ENCODE data around the gene GNB1. TPM values are rescaled to one million over a fixed set of nuclear protein-coding genes. Genes with fewer than 3 reads are reported as not detected.

The GNB1 gene
- total RNA-seq, 1 experiment from 2014 or later = 339 TPM

DNA sequence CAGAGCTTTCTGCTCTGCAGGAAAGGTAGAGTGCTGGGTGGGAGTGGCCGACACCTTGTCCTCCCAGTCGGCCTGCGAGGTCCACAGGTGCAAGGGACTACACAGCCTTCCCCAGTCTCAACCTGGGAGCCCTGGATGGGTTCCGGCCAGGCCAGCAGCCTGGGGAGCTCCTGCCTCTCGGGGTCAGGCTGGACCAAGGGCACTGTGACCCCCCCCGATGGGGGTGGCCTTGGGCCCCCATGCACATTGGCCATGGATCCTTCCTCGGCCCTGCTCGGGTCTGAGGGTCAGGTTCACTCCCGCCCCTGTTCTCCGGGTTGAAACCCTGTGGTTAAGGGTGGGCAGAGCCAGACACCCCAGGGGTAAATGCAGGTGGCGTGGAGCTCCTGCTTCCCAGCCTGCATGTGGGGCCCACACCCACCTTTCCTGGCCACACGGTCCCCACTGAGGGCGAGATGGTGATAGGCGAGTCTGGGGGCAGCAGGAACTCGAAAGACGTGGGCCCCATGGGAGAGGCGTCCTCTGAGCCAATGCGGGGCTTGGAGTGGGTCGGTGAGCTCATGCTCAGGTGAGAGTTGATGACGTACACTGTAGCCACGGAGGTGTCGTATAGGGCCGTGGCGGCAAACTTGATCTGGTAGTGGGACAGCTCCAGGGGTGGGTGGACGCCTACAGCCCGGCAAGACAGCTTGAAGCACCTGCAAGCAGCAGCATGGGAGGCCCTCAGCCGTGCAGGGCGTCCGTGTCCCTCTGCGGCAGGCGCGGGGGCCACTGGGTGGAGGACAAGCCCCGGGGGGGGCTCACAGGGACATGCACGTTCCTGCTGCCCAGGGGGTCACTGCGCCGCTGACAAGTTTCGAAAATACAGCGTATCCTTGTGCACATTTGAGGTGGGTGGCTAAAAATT lies 39.0 kb upstream of the GNB1 start:
- peaks cover 18% of the 10 kb centered on the region for H3K9me3 Mint-ChIP-seq
- H3K27me3 Mint-ChIP-seq (ENCODE audit: low read depth) = no peaks in the 10 kb centered on the region
- TF ChIP-seq, protein P1, sequence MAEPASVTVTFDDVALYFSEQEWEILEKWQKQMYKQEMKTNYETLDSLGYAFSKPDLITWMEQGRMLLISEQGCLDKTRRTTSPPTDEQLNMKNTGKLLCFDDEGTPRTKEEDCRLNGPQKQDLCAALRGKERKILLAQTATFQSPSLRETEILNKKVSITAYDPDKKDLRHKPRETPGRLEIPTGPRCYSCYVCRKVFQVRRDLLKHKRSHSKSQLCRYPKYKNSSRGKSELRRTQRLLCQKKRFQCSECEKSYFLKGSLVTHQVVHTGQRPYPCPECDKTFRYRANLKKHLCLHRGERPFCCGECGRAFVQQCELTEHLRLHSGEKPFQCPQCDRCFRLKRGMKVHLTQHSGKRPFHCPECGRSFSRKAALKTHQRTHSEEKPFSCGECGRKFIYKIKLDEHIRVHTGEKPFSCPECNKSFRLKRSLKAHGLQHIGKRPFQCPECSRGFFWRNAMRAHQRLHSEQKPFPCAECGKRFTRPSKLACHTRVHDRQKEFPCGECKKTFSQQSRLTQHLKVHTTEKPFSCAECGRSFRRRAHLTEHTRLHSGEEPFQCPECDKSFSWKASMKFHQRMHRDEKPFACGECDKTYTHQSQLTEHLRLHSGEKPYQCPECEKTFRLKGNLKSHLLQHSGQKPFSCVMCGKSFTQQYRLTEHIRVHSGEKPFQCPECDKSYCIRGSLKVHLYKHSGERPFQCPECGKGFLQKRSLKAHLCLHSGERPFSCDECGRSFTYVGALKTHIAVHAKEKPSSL (CRISPR knock-in tag; conservative IDR thresholded peaks at IDR 0.05) = no peak
- TF ChIP-seq, protein P2, sequence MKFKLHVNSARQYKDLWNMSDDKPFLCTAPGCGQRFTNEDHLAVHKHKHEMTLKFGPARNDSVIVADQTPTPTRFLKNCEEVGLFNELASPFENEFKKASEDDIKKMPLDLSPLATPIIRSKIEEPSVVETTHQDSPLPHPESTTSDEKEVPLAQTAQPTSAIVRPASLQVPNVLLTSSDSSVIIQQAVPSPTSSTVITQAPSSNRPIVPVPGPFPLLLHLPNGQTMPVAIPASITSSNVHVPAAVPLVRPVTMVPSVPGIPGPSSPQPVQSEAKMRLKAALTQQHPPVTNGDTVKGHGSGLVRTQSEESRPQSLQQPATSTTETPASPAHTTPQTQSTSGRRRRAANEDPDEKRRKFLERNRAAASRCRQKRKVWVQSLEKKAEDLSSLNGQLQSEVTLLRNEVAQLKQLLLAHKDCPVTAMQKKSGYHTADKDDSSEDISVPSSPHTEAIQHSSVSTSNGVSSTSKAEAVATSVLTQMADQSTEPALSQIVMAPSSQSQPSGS (CRISPR knock-in tag; IDR thresholded peaks at IDR 0.05; ENCODE audit: borderline replicate concordance, low read depth) = peak; percentile 43; the same call in 1 of the 2 replicates
- POLR2A ChIA-PET = no interaction called here
- DNase-seq (ENCODE audit: low spot score) (no peak), ATAC-seq (no peak)
- CTCF ChIA-PET = interaction anchor here (1.5 kb wide), 1 partner anchor 21 kb away, joined by 5 read pairs; no protein-coding TSS in a partner anchor
- no peak overlapping the region for H3K4me3 Mint-ChIP-seq
- H3K36me3 Mint-ChIP-seq = peaks cover 5% of the 10 kb centered on the region; the same call in 1 of the 2 replicates
- H3K27ac Mint-ChIP-seq = no peak overlapping the region
- no peaks in the 10 kb centered on the region for H3K4me1 Mint-ChIP-seq

DNA sequence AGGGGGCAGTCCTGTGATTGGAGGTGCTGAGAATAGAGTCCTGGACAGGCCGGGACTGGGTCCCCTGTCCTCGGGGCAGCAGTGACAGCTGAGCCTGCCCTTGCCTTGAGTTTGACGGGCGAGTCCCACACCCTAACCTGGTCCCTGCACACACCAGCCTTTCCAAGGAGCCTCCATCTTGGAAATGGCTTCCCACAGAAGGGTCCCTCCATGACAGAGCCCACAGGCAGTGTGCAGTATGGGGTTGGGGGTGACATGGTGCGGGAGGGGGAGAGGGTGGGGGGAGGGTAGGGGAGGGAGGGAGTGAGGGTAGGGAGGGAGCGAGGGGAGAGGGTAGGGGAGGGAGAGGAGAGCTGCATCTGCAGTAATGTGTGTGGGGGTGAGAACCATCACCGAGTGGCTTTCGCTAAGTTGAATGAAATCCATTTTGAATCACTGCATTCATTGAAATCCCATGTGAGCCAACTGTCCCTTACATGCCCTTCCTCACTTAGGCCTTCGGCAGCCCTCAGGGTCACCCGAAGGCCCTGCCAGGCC lies 38.3 kb upstream of the GNB1 start:
- TF ChIP-seq, protein P3, sequence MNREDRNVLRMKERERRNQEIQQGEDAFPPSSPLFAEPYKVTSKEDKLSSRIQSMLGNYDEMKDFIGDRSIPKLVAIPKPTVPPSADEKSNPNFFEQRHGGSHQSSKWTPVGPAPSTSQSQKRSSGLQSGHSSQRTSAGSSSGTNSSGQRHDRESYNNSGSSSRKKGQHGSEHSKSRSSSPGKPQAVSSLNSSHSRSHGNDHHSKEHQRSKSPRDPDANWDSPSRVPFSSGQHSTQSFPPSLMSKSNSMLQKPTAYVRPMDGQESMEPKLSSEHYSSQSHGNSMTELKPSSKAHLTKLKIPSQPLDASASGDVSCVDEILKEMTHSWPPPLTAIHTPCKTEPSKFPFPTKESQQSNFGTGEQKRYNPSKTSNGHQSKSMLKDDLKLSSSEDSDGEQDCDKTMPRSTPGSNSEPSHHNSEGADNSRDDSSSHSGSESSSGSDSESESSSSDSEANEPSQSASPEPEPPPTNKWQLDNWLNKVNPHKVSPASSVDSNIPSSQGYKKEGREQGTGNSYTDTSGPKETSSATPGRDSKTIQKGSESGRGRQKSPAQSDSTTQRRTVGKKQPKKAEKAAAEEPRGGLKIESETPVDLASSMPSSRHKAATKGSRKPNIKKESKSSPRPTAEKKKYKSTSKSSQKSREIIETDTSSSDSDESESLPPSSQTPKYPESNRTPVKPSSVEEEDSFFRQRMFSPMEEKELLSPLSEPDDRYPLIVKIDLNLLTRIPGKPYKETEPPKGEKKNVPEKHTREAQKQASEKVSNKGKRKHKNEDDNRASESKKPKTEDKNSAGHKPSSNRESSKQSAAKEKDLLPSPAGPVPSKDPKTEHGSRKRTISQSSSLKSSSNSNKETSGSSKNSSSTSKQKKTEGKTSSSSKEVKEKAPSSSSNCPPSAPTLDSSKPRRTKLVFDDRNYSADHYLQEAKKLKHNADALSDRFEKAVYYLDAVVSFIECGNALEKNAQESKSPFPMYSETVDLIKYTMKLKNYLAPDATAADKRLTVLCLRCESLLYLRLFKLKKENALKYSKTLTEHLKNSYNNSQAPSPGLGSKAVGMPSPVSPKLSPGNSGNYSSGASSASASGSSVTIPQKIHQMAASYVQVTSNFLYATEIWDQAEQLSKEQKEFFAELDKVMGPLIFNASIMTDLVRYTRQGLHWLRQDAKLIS (CRISPR knock-in tag; IDR thresholded peaks at IDR 0.05; ENCODE audit: borderline replicate concordance) = no peak
- TF ChIP-seq, protein P4, sequence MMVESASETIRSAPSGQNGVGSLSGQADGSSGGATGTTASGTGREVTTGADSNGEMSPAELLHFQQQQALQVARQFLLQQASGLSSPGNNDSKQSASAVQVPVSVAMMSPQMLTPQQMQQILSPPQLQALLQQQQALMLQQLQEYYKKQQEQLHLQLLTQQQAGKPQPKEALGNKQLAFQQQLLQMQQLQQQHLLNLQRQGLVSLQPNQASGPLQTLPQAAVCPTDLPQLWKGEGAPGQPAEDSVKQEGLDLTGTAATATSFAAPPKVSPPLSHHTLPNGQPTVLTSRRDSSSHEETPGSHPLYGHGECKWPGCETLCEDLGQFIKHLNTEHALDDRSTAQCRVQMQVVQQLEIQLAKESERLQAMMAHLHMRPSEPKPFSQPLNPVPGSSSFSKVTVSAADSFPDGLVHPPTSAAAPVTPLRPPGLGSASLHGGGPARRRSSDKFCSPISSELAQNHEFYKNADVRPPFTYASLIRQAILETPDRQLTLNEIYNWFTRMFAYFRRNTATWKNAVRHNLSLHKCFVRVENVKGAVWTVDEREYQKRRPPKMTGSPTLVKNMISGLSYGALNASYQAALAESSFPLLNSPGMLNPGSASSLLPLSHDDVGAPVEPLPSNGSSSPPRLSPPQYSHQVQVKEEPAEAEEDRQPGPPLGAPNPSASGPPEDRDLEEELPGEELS (CRISPR knock-in tag; IDR thresholded peaks at IDR 0.05) = no peak
- TF ChIP-seq ZNF423 (CRISPR knock-in tag; IDR thresholded peaks at IDR 0.05) (no peak), ZNF219 (CRISPR knock-in tag; IDR thresholded peaks at IDR 0.05; ENCODE audit: borderline replicate concordance) (no peak), NR1H2 (CRISPR knock-in tag; IDR thresholded peaks at IDR 0.05) (no peak)
- TF ChIP-seq, protein P5, sequence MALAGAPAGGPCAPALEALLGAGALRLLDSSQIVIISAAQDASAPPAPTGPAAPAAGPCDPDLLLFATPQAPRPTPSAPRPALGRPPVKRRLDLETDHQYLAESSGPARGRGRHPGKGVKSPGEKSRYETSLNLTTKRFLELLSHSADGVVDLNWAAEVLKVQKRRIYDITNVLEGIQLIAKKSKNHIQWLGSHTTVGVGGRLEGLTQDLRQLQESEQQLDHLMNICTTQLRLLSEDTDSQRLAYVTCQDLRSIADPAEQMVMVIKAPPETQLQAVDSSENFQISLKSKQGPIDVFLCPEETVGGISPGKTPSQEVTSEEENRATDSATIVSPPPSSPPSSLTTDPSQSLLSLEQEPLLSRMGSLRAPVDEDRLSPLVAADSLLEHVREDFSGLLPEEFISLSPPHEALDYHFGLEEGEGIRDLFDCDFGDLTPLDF (CRISPR knock-in tag; IDR thresholded peaks at IDR 0.05) = no peak
- TF ChIP-seq, protein P6, sequence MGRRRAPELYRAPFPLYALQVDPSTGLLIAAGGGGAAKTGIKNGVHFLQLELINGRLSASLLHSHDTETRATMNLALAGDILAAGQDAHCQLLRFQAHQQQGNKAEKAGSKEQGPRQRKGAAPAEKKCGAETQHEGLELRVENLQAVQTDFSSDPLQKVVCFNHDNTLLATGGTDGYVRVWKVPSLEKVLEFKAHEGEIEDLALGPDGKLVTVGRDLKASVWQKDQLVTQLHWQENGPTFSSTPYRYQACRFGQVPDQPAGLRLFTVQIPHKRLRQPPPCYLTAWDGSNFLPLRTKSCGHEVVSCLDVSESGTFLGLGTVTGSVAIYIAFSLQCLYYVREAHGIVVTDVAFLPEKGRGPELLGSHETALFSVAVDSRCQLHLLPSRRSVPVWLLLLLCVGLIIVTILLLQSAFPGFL (CRISPR knock-in tag; IDR thresholded peaks at IDR 0.05; ENCODE audit: borderline replicate concordance) = no peak
- TF ChIP-seq, protein P7, sequence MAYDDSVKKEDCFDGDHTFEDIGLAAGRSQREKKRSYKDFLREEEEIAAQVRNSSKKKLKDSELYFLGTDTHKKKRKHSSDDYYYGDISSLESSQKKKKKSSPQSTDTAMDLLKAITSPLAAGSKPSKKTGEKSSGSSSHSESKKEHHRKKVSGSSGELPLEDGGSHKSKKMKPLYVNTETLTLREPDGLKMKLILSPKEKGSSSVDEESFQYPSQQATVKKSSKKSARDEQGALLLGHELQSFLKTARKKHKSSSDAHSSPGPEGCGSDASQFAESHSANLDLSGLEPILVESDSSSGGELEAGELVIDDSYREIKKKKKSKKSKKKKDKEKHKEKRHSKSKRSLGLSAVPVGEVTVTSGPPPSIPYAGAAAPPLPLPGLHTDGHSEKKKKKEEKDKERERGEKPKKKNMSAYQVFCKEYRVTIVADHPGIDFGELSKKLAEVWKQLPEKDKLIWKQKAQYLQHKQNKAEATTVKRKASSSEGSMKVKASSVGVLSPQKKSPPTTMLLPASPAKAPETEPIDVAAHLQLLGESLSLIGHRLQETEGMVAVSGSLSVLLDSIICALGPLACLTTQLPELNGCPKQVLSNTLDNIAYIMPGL (CRISPR knock-in tag; IDR thresholded peaks at IDR 0.05) = no peak
- ATAC-seq = no peak
- ChIA-PET CTCF (interaction anchor here (1.5 kb wide), 1 partner anchor 20 kb away, joined by 5 read pairs; no protein-coding TSS in a partner anchor), POLR2A (no interaction called here)
- no peaks in the 10 kb centered on the region for H3K4me1 Mint-ChIP-seq
- no peak overlapping the region for H3K27ac Mint-ChIP-seq
- H3K27me3 Mint-ChIP-seq (ENCODE audit: low read depth) = no peaks in the 10 kb centered on the region
- peaks cover 4% of the 10 kb centered on the region; the same call in 1 of the 2 replicates for H3K36me3 Mint-ChIP-seq
- H3K9me3 Mint-ChIP-seq = peaks cover 13% of the 10 kb centered on the region
- no peak overlapping the region for H3K4me3 Mint-ChIP-seq
- no peak for DNase-seq (ENCODE audit: low spot score)

All from WTC11 (cell line).